Ammon's horn (tissue), 1 donor: ENCODE measurements around the gene KCNE2.
"Not testable (repeated sequence)": the region's sequence is repeated elsewhere in the genome, so short reads cannot be mapped to it uniquely, and the experiment has no call there.

Experiments used
- DNase-seq: peaks from one replicate; pipeline ENCODE4 v3.0.0-alpha.2; 2016; ENCODE audit warnings: low spot score

The KCNE2 gene

DNA sequence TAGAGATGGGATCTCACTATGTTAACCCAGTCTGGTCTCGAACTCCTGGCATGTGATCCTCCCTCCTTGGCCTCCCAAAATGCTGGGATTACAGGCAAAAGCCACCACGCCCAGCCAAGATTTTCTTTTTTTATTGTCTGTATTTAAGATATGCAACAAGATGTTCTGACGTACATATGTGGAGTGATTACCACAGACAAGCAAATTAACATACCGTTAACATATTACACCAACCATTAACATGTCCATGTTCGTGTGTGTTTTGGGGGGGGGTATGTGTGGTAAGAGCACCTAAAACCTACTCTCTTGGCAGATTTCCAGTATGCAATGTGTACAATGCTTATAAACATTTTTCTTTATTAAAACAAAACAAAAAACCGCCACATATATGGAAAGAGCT, 10.6 kb upstream of the KCNE2 start:
- DNase-seq: no peak

DNA sequence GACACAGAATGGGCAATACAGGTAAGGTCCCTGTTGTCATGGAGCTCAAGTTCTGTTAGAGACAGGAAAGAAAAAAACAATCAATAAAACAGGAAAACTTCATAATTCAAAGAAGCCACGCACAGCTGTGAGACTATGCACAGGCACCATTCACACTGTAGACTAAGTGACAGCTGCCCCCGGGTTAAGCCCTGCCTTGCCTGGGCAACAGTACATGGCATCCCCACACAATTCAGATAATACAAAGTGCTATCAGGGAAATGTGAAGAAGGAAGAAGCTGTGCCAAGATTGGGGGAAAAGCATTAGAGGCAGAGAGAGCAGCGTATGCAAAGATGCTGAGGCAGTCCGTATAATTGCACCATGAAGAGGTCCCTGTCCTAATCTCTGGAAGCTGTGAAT, 9.0 kb upstream of the KCNE2 start:
- no peak for DNase-seq

DNA sequence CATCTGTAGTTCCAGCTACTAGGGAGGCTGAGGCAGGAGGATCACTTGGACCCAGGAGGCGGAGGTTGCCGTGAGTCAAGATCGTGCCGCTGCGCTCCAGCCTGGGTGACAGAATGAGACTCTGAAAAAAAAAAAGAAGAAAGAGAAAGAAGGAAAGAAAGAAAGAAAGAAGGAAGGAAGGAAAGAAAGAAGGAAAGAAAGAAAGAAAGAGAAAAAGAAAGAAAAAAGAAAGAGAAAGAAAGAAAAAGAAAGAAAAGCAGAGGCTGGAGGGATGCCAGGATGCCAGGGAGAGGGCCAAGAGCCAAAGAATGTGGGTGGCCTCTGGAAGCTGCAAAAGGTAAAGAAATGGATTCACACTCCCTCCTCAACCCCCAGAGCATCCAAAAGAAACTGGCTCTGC, 8.2 kb upstream of the KCNE2 start:
- no peak for DNase-seq

DNA sequence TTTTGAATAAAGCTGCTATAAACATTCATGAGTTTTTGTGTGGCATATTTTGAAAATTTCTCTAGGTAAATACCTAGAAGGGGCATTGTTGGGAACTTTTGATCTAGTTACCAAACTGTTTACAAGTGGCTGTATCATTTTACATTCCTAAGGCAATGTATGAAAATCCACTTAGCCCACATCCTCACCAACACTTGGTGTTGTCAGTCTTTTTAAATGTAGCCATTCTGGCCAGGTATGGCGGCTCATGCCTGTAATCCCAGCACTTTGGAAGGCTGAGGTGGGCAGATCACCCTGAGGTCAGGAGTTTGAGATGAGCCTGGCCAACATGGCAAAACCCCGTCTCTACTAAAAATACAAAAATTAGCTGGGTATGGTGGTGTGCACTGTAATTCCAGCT, 5.9 kb upstream of the KCNE2 start:
- DNase-seq: no peak

DNA sequence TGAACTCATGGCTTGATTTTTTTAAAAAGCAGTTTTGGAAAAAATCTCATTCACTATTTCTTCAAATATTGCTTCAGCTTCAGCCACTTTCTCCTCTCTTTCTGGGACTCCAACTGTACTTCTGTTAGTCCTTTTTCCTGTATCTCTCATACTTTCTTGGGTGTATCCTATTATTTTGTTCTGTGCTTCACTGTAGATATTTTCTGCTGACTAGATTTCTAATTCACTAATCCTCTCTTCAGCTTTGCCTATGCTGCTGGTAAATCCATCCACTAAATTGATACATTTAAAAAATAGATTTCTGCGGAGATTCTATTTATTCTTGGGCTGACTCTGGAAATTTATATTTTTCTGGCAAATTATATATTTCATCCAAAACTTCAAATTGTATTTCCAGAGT, 4.9 kb upstream of the KCNE2 start:
- DNase-seq: no peak

DNA sequence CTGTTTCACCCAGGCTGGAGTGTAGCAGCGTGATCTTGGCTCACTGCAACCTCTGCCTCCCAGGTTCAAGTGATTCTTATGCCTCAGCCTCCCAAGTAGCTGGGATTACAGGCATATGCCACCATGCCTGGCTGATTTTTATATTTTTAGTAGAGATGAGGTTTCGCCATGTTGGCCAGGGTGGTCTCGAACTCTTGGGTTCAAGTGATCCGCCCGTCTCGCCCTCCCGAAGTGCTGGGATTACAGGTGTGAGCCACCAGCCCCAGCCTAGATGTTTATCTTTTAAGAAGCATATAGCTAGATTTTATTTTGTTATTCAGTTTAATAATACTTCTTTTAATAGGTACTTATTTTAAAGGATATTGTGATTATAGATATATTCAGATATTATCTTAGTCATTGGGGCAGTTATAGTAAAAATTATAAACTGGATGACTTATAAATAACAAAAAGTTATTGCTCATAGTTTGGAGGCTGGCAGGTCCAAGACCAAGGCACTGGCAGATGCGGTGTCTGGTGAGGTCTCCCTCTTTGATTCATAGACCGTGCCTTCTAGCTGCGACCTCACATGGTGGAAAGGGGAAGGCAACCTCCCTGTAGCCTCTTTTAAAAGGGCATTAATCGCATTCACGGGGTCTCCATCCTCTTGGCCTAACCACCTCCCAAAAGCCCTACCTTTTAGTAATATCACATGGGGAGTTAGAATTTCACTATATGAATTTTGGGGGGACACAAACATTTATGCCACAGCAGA, 3.1 kb upstream of the KCNE2 start:
- DNase-seq: no peak

DNA sequence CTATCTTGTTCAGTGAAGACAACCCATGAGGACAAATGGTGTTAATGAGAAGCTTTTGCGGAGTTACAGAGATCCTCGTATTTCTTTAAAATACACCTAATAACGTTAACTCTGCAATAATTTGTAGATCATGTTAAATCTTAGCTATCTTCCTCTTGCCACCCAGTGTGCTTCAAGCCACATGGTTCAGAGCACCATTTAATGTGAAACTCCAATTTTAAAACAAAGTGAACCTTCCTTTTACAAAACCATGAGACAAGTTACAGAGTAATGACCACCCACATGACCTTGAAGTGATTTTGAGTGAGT, 1.7 kb upstream of the KCNE2 start:
- no peak for DNase-seq

DNA sequence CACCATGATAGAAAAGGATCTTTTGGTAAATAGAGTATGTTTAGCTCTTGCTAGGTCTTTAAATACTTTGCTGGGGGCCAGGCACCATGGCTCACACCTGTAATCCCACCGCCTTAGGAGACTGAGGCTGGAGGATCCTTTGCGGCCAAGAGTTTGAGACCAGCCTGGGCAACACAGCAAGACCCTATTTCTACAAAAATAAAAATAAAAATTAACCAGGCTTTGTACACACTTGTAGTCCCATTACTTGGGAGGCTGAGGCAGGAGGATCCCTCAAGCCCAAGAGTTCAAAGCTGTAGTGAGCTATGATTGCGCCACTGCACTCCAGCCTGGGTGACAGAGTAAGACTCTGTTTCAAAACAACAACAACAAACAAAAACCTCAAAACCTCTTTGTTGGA, 1.1 kb upstream of the KCNE2 start:
- no peak for DNase-seq

DNA sequence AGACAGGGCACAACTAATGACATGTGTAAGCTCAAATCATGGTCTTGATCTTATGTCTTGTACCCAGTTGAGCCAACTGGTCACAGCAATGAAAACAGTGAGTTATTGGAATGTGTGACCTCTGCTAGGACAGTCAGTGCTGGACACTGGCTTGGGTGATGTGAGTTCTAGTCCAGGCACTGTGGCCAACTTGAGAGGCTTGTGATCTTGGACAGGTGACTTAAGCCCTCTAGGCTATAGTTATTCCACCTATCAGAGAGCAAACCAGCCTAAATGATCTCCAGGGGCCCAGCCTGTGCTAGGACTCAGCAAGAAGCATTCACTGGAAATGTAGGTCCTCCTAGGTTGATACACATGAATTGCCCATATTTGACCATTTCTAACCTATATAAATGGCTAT, 1.1 kb downstream of the KCNE2 start:
- DNase-seq: no peak

DNA sequence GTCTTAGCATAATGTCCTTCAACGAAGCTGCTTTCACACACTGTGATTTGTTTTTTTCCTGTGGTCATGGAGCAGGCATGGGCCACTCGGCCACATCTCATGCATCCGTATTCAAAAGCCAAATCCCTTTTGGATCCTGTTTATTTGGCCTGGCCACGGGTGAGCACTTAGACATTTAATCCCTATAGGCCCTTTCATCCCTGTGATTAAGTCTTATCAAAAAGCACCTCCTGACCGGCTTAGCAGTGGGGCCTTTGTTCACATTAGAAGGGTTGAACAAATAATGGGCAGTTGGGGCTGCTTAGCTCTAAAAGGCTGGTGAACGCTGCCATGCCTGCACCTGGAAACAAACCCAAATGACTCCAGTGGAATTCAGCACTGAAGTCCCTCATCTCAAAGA, 2.0 kb downstream of the KCNE2 start:
- DNase-seq: no peak

DNA sequence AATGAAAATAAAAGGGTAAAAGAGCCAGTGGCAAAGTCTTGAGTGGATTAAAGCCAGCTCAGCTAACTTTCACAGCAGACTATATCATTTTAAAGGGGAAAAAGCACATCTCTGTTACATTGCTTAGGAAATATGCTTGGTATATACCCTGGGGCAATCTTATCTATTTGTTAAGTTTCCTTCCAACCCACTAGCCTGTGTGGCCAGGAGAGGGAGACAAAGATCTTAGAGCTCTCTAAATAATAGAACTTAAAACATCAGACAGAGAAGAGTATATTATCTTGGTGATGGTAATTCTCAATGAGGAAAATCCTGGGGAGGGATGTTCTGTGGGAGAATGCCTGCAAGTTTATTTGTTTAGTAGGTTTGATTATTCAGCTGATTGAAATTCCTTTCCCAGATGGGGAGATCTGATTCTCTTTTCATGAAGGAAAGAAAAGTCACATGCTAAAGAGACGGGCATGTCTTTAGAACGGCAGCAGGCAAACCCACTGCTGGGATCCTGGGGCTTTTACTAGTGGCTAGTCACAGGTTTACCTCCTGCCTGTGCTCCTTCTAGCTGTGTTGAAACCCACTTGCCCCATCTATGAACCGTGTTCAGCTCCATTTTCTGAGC, 3.6 kb downstream of the KCNE2 start:
- peak; percentile 70 for DNase-seq

DNA sequence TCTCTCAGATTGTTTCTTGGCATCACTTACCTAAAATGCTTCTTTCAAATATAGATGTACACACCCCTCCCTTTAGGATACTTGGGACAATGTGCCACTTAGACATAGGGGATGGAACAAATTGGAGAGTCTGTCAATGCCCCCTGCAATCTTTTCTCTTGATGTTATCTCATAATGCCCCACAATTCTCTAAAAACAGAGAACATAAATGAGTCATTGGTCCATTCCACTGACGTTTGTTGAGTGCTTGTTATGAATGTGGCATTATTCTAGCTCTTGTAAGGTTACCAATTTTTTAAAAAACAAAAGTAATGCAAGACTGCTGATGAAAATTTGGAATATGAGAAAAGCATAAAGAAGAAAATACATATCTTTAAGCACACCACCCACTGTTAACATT, 5.9 kb downstream of the KCNE2 start:
- DNase-seq: no peak

DNA sequence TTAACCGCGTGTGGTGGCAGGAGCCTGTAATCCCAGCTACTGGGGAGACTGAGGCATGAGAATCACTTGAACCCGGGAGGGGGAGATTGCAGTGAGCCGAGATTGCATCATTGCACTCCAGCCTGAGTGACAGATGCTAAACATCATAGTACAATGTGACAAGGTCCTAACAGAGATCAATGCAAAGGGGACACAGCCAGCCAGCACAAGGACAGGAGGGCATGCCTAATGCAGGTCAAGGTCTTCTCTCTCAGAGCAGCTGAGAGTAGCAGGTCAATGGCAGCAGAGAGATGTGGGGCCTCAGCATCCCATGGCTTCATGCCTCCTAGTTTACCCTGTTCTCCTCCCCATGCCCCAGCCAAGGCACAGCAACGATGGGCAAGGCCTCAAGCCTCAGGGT, 8.5 kb downstream of the KCNE2 start:
- DNase-seq: no peak

DNA sequence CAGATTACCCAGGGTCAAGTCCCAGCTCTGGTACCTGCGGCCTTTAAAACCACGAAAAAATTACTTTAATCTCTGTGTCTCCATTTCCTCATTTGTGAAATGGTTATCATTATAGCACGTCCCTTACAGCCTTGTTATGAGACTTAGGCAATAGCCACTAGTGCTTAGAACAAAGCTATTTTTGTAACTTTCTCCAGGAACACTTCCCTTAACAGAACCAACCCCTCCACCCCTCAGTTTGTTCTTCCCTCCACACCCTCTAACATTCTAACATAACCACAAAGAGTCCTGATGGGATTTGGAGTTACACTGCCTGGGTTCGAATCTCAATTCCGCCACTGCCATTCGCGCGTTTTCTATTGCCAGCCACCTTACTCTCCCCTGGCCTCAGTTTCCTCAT, 10.7 kb downstream of the KCNE2 start:
- not testable (repeated sequence) for DNase-seq

DNA sequence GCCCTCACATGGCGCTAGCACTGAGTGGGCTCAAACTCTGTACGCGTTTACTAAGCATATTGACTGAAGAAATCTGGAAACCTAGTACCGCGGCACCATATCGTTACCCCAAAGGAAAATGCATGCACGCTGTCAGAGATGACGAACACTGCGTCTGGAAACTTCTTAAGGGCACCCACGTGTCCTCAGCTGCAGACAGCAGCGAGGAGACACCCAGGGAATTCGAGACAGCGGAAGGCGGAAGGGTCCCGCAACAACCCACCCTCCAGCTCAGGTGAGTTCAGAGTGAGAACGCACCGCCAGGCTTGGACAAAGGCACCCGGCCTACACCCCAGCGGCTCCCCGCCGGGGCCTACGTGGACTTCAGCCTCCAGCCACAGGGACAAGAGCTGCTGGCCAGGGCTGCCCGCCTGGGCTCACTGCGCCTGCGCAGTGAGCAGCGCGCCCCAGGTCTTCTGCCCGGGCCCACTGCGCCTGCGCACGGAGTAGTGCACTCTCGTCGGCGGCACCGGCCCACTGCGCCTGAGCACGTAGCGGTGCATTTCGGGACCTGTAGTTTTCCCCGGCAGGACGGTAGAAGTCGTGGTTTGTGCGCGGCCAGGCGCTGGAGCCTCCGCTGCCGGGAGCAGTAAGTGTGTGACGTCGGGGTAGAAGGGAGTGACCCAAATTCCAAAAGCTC, 11.3 kb downstream of the KCNE2 start, which contains the start of gene SMIM11:
SMIM11 (plus strand) TSS at position 568 of the 679 bp plus-strand sequence. CDS start 3,998 bp downstream, outside the sequence.
- DNase-seq: not testable (repeated sequence)

DNA sequence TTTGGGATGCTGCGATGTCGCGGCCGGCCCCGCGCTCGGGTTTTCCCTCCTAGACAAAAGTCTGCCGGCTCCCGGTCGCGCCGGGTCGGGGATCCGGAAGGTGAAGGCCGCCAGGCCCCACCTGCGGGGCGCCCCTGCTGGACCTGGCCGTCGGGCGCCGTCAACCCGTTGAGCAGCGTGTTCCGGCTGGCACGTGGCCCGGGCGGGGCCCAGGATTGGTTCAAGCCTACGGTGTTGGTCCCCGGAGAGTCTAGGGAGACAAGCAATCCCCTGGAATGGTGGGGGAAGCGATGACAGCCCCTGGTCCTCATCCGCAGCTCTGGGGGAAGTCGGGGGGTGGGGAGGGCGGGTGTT, 11.8 kb downstream of the KCNE2 start:
- not testable (repeated sequence) for DNase-seq

DNA sequence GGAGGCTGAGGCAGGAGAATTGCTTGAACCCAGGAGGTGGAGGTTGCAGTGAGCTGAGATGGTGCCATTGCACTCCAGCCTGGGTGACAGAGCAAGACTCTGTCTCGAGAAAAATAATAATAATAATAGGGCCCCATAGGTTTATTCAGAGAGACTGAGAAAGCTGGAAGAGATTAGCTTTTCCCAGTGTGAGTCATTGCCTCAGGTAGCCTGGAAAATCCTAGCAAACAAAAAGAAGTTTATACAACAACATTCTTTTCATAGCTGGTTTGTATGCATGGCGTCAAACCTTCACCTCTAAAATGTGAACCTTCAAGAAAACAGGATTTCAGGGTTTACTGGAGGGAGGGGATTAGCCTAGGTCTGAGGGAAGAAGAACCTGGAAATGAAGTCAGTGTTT, 19.3 kb downstream of the KCNE2 start:
- DNase-seq: not testable (repeated sequence)

DNA sequence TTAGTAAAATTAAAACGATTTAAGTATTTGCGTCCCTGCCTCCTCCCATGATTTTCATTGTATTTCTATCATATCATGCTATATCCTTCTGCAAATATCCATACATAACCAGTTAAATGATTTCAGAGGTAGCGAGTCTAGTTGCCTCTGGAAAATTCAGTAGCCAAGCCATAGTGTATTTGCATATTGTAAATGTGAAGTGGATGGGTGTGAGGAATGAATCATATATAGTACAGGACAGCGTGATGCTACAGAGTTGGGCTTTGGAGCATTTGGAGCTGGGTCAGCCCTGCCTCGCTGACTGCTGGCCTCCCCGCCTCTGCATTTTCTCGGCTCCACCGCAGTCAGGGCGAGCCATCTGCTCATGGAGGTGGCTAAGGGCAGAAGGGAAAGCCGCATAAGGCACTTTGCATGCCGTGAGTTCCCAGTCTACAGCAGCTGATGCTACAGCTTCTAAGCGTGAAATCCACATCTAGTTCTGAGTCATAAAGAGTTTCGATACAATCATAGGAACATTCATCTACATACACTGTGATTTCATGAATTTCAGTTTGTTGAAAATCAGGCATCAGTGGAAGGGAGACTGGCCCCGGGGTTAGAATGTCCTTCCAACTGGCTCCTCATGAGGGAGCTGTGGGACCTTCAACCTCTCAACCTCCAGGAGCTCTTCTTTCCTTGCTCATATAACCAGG, 20.1 kb downstream of the KCNE2 start:
- not testable (repeated sequence) for DNase-seq

DNA sequence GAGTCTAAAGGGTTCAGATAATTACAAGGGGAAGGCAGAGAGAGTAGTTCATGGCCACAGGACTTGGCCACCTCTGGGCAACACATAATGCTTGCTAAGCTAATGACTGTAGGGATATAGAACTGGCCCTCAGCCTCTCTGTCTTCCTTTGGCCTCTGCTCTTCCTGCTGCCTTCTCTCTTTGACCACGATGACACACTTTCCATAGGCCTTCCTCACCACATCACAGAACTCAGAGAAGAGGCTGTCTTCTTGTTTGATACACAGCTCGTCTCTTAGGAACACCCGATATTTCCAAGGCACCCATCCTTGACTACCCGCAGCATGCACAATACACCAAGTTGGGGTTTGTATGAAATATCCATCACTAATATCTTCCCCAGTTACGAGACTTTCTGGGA, 36.7 kb downstream of the KCNE2 start:
- not testable (repeated sequence) for DNase-seq

DNA sequence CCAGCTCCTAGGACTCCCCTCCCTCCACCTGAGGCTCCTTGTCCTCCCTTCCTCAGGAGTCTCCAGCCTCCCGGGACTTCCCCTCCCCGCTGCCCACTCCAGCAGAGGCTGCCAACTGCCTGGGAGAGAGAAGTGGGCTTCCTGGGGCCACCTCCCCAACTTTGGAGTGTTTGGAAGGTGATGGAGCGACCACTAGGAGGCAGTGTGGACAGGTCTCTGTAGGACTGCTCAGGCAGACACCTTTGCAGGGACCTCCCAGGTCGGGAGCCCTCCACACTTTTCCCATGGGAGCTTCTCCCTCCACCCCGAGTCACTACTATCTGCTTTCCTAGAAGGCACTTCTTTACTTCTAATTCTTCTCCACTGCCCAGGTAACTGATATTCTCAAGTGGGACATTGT, 40.9 kb downstream of the KCNE2 start:
- not testable (repeated sequence) for DNase-seq

DNA sequence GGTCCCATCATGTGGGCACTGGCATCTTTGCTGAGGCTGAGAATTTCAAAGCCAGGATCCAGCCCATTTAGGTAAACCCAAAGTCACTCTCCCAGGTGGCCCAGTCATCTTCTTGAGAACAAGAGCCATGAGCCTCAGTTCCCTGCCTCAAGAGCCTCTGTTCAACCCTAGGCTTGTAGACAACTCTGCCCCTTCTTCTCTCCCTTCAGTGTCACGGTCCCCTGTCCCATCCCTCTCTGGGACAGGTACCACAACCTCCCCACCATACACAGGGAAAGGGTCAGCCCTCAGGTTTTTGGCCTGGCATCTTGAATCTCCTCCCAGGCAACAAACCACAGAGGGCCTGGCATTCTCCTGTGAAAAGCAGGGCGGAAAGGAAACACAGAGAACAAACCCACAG, 41.9 kb downstream of the KCNE2 start:
- not testable (repeated sequence) for DNase-seq

DNA sequence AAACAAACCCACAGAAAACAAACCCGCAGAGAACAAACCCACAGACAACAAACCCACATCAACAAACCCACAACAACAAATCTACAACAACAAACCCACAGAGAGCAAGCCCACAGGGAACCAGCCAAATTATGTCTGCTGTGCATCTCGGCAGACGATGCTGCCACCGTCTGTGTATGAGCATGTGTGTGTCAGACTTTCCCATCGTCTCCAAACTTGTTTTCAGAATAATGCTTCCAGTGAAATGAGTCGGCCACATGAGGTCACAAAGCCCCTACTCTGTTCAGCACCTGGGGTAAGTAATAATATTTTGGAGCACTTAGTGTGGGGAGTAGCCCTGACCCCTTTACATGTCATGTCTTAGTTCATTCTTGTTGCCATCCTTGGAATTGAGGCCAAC, 42.3 kb downstream of the KCNE2 start:
- DNase-seq: not testable (repeated sequence)

DNA sequence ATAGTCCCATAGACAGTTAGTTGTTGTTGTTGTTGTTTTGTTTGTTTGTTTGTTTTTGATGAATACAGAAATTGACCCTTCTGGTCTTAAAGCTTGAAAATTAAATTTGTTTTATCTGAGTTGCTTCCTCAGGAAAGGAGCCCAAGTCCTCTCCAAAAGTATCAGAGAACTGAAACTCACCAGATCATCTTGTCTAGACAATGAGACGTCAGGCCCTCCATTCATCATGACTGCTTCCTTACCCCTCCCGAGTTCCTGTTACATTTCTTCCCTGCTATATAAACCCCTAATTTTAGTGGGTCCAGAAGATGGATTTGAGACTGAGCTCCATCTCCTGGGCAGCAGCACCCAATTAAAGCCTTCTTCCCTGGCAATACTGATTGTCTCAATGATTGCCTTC, 42.9 kb downstream of the KCNE2 start:
- not testable (repeated sequence) for DNase-seq
